Sciatic nerve (tissue), 2 donors: Measurements from ENCODE around the gene PAX5. TPM values are rescaled to one million over a fixed set of nuclear protein-coding genes. Genes with fewer than 3 reads are reported as not detected.

Source experiments
- ATAC-seq: fragments of 200-7000 bp; cut with Tn5 transposase; one replicate; pipeline ENCODE4 v1.9.1; 2020; ENCODE audit warnings: mild to moderate bottlenecking, moderate library complexity
- DNase-seq: peaks from one replicate; pipeline ENCODE4 v3.0.0-alpha.2; 2020; ENCODE audit warnings: low spot score
- intact Hi-C: fragments of 100-400 bp; cut with DNase I; formaldehyde crosslinking; loops from one replicate; pipeline ENCODE4 v1.14.2; 2022
- total RNA-seq: library from RNA; stranded (reverse); fragmentation: NEBNext Ultra II Directional; extraction: Animal tissue kit (Norgen Biotek cat#: 25700); gene quantifications from one replicate; pipeline ENCODE4 v1.2.1, GENCODE V29; 2021
- donor health status: DM: no; HTN: no; CAD: no.
- donor health status: DM: no; HTN: no; CAD: no.

The PAX5 gene
- total RNA-seq, 1 donor from 2014 or later, result 1.2 TPM

DNA sequence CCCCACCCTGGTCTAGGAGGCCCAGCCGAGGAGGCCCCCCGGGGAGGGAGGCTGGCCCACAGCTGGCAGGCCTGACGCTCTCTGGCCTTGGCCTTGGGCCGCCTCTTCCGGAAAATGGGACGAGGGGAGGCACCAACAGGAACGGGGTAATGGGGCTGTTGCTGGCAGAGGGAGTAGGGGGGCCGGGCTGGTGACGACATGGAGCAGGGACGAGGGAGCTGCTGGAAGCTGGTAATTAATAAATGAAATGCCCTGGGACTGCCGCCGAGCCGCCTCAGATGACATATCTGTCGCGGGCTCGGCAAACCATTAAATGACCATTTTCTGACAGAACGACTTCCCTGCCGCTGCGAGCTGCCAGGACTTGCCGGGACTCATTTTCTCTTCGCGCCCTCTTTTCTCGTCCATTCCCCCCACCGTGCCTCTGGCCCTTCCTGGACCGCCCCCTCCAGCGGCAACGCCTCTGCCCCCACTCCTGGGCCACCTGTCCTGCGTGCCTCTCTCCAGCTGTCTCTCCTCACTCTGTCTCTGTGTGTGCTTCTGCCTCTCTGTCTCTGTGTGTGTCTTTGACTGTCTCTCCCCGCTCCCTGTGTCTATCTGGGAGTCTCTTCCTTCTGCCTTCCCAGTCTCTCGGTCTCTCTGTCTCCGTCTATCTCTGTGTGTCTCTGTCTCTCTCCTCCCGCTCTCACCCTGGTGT, 215.7 kb downstream of the PAX5 start:
- intact Hi-C loops, result no loop called here
- peak; percentile 48 for ATAC-seq
- peak; percentile 53 for DNase-seq

DNA sequence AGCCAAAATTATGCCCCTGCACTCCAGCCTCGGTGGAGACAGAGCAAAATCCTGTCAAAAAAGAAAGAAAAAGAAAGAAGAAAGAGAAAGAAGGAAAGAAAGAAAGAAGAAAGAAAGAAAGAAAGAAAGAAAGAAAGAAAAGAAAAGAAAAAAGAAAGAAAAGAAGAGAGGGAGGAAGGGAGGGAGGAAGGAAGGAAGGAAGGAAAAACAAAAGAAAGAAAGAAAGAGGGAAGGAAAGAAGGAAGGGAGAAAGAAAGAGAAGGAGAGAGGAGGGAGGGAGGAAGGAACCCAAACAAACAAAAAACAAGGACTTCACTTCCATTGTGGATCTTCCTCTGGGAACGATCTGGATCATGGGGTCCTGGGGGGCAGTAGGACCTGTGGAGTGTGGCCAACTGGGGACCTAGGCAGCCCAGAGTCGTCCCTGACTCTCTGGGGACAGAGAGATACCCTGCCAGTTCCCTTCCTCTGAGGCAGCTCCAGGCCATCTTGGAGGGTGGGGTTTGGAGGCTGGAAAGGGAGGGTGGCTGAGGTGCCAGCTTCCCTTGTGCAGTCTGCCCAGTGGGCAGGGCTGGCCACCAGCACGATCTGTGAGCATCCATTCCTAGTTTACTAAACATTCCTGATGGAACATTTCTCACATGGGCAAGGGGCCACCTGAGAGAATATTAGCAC, 216.8 kb downstream of the PAX5 start:
- intact Hi-C loops, result no loop called here
- DNase-seq (peak; percentile 5), ATAC-seq (no peak)

DNA sequence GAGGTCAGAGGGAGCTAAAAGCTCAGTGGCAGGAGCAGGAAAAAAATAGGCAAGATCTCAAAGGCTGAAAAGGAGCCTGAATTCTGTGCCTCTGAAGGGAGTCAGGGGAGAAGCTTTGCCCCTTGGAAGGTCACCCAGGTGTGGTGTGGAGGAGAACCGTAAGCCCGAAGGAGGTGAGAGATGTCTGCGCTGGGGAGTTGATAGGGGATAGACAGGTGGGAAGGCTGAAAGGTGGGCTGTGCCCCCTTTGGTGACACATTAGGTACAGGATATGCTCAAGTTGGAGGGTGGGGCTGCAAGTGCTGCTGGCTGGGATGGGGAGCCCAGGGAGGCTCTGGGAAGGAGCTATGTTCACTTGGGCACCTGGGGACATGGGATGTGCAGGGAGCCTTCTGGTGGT, 217.7 kb downstream of the PAX5 start:
- ATAC-seq, result no peak
- DNase-seq, result peak; percentile 31
- intact Hi-C loops, result no loop called here

DNA sequence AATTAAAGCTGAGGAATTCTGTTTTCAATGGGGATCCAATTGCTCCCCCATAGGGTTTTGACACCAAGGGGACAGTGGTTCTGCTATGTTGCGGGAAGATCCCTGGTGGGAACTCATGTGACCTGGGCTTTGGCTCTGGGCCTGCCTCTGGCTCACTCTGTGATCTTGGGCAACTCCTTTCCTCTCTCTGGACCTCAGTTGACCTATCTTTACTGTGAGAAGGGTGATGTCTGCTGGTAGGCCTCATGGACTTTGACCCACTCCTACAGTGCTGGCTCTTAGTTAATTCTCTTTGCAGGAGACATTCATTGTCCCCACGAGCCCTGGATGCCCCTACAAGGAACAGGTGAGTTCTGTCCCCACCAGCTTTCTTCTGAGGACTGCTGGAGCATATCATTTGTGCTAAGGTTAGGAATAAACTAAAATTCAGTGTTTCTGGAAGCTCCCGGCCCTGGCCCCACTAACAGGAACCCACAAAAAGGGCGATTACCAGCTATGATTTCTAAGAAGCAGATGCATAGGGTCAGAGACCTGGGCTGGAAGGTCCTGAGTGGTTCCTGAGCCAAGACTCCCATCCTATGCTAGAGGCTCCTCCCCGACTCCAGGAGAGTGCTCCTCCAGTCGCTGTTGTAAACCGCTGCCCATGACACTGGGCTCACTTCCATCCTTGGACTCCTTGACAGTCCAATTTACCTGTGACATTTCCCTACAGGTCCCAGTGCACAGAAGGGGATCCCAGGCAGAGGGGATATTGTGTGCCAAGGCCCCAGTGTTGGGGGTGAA, 218.3 kb downstream of the PAX5 start:
- no peak for ATAC-seq
- intact Hi-C loops, result no loop called here
- peak; percentile 41 for DNase-seq

GRCh38 chr9:36815023-36815422, 219.0 kb downstream of the PAX5 start:
- DNase-seq (no peak), ATAC-seq (no peak)
- intact Hi-C loops, result no loop called here

- DNase-seq (no peak), ATAC-seq (peak; percentile 59)
- intact Hi-C loops, result no loop called here
These were observed 220.9 kb downstream of the PAX5 start for GRCh38 chr9:36813154-36813553.

GRCh38 chr9:36812556-36812955, 221.5 kb downstream of the PAX5 start:
- DNase-seq (no peak), ATAC-seq (no peak)
- intact Hi-C loops, result no loop called here

- no peak for ATAC-seq
- no peak for DNase-seq
- intact Hi-C loops, result no loop called here
These were observed 225.8 kb downstream of the PAX5 start for GRCh38 chr9:36808251-36808650.

DNA sequence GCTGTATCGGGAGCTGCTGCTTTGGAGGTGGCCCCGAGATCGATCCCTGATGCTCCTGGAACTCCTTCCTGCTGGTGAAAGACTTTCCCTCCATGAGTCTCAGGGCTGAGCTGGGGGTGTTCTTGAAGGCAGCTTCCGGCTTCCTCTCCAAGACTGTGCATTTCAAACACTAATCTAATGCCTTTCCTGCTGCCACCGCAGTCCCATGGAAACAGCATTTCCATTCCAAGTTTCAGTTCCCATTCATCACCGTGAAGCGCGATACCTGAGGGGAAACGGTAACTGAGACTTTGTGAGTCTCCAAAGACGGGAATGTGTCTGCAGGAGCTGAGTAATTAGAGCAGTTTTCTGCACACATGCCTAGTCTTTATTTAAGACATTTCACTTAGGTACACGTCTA, 230.1 kb downstream of the PAX5 start:
- intact Hi-C loops, result no loop called here
- ATAC-seq, result no peak

GRCh38 chr9:36802201-36802920, 231.7 kb downstream of the PAX5 start:
- DNase-seq (peak; percentile 23), ATAC-seq (peak; percentile 77)
- intact Hi-C loops, result no loop called here

More for the DNA sequence above, 230.1 kb downstream of the PAX5 start:
- no peak for DNase-seq

DNA sequence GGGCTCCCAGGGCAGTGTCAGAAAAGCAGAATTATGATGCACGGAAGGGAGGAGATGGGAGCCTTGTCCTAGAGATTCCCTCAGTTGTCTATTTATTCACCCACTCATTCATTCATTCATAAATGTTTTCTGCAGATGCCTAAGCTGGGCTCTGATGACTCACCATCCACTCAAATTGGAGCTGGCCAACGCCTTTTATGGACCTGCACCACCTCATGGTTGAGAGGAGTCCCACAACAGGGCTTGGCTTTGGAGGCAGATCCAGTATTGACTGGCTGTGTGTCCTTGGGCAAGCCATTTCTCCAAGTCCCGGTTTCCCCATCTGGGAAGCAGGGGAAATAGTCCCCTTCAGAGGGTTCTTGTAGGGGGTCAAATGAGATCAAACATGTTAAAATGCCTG, 233.6 kb downstream of the PAX5 start:
- intact Hi-C loops, result no loop called here
- ATAC-seq (no peak), DNase-seq (peak; percentile 13)

- ATAC-seq, result no peak
- peak; percentile 17 for DNase-seq
- intact Hi-C loops, result no loop called here
These were observed 235.6 kb downstream of the PAX5 start for GRCh38 chr9:36798350-36799065.

- peak; percentile 35 for DNase-seq
- intact Hi-C loops, result no loop called here
- no peak for ATAC-seq
These were observed 236.4 kb downstream of the PAX5 start for GRCh38 chr9:36797471-36798220.

- no peak for ATAC-seq
- intact Hi-C loops, result no loop called here
- DNase-seq, result peak; percentile 13
These were observed 237.2 kb downstream of the PAX5 start for GRCh38 chr9:36796671-36797419.

- intact Hi-C loops, result no loop called here
- ATAC-seq, result no peak
These were observed 239.6 kb downstream of the PAX5 start for GRCh38 chr9:36794461-36794860.

GRCh38 chr9:36793277-36793676, 240.8 kb downstream of the PAX5 start:
- DNase-seq, result peak; percentile 3
- ATAC-seq, result no peak
- intact Hi-C loops, result no loop called here

More at GRCh38 chr9:36794461-36794860, 239.6 kb downstream of the PAX5 start:
- DNase-seq, result no peak

- ATAC-seq (no peak), DNase-seq (no peak)
- intact Hi-C loops, result no loop called here
These were observed 242.7 kb downstream of the PAX5 start for GRCh38 chr9:36791222-36791950.
